Astrocyte (in vitro differentiated cells and primary cell): ENCODE measurements around the gene VDAC2. TPM values are rescaled to one million over a fixed set of nuclear protein-coding genes. Genes with fewer than 3 reads are reported as not detected.
"Not testable (repeated sequence)": the region's sequence is repeated elsewhere in the genome, so short reads cannot be mapped to it uniquely, and the experiment has no call there.

ENCODE experiments used
- DNase-seq: peaks from one replicate; pipeline ENCODE4 v3.0.0-alpha.2; 2010; ENCODE audit warnings: low read depth
- FAIRE-seq: peaks from 2 replicates; lab custom pipeline; 2011; peaks lifted over from hg19 to GRCh38; lab: Jason Lieb, UNC
- H2AFZ ChIP-seq: 2 replicates; pipeline ENCODE4 v1.6.0; 2012; ENCODE audit warnings: low read depth, low read length, inconsistent platforms
- H3K27ac ChIP-seq: 2 replicates; pipeline ENCODE4 v1.5.1; 2011; ENCODE audit warnings: low read depth, low read length, inconsistent platforms
- H3K27me3 ChIP-seq: 2 replicates; pipeline ENCODE4 v1.6.0; 2011; ENCODE audit warnings: low read length, inconsistent platforms; ENCODE audit not compliant: insufficient read depth
- H3K36me3 ChIP-seq: 2 replicates; pipeline ENCODE4 v1.5.1; 2011; ENCODE audit warnings: low read length, inconsistent platforms; ENCODE audit not compliant: insufficient read depth
- H3K4me1 ChIP-seq: 2 replicates; pipeline ENCODE4 v1.5.1; 2011; ENCODE audit warnings: low read length, inconsistent platforms; ENCODE audit not compliant: insufficient read depth
- H3K4me2 ChIP-seq: 2 replicates; pipeline ENCODE4 v1.6.0; 2012; ENCODE audit warnings: low read length, inconsistent platforms
- H3K4me3 ChIP-seq: 2 replicates; pipeline ENCODE4 v1.5.1; 2011; ENCODE audit warnings: low read depth, mild to moderate bottlenecking, low read length, inconsistent platforms; ENCODE audit not compliant: insufficient read depth
- H3K79me2 ChIP-seq: 2 replicates; pipeline ENCODE4 v1.6.0; 2012; ENCODE audit warnings: mild to moderate bottlenecking, low read length, inconsistent platforms; ENCODE audit not compliant: insufficient read depth
- H3K9ac ChIP-seq: 2 replicates; pipeline ENCODE4 v1.6.0; 2012; ENCODE audit warnings: mild to moderate bottlenecking, low read length, inconsistent platforms
- H3K9me3 ChIP-seq: 2 replicates; pipeline ENCODE4 v1.5.1; 2012; ENCODE audit warnings: low read depth, mild to moderate bottlenecking, low read length, inconsistent platforms; ENCODE audit not compliant: insufficient read depth
- H4K20me1 ChIP-seq: 2 replicates; pipeline ENCODE4 v1.6.0; 2012; ENCODE audit warnings: low read length, inconsistent platforms; ENCODE audit not compliant: insufficient read depth
- H3K27ac Mint-ChIP-seq: one replicate; pipeline ENCODE4 v1.8.0; 2021; ENCODE audit warnings: mild to moderate bottlenecking, mixed read lengths; ENCODE audit not compliant: unreplicated experiment
- H3K27me3 Mint-ChIP-seq: one replicate; pipeline ENCODE4 v1.8.0; 2021; ENCODE audit warnings: low read depth, mixed read lengths; ENCODE audit not compliant: unreplicated experiment
- H3K36me3 Mint-ChIP-seq: one replicate; pipeline ENCODE4 v1.8.0; 2021; ENCODE audit warnings: low read depth, mixed read lengths; ENCODE audit not compliant: unreplicated experiment
- H3K4me1 Mint-ChIP-seq: one replicate; pipeline ENCODE4 v1.8.0; 2021; ENCODE audit warnings: low read depth, mixed read lengths; ENCODE audit not compliant: unreplicated experiment
- H3K4me3 Mint-ChIP-seq: one replicate; pipeline ENCODE4 v1.8.0; 2021; ENCODE audit warnings: mild to moderate bottlenecking, moderate library complexity, mixed read lengths; ENCODE audit not compliant: unreplicated experiment
- H3K9me3 Mint-ChIP-seq: one replicate; pipeline ENCODE4 v1.8.0; 2021; ENCODE audit warnings: mild to moderate bottlenecking, mixed read lengths; ENCODE audit not compliant: unreplicated experiment
- EZH2 ChIP-seq: IDR thresholded peaks from 2 replicates; pipeline ENCODE4 v1.6.1; 2012; ENCODE audit warnings: mild to moderate bottlenecking, low read length, inconsistent platforms; ENCODE audit not compliant: insufficient read depth
- total RNA-seq: library from RNA; stranded (reverse); gene quantifications from 2 replicates; pipeline ENCODE4 v1.2.1, GENCODE V29; 2021
- TF ChIP-seq, protein P1 (sequence below): IDR thresholded peaks from 2 replicates; pipeline ENCODE4 v1.5.1; 2011; ENCODE audit warnings: low read depth, mild to moderate bottlenecking, inconsistent platforms, low read length, moderate library complexity; ENCODE audit not compliant: insufficient read depth

Gene VDAC2
- total RNA-seq, 1 donor from 2014 or later = 373 TPM

GRCh38 chr10:75211007-75211691 is 553 bp downstream of the VDAC2 start:
- H3K27me3 ChIP-seq = no peaks in the 10 kb centered on the region
- Mint-ChIP-seq H3K4me3 (peak overlapping the region; percentile 99), H3K27ac (peak overlapping the region; percentile 99), H3K36me3 (peaks cover 20% of the 10 kb centered on the region), H3K9me3 (no peaks in the 10 kb centered on the region), H3K27me3 (no peaks in the 10 kb centered on the region), H3K4me1 (peaks cover 29% of the 10 kb centered on the region)
- TF ChIP-seq, protein P1, sequence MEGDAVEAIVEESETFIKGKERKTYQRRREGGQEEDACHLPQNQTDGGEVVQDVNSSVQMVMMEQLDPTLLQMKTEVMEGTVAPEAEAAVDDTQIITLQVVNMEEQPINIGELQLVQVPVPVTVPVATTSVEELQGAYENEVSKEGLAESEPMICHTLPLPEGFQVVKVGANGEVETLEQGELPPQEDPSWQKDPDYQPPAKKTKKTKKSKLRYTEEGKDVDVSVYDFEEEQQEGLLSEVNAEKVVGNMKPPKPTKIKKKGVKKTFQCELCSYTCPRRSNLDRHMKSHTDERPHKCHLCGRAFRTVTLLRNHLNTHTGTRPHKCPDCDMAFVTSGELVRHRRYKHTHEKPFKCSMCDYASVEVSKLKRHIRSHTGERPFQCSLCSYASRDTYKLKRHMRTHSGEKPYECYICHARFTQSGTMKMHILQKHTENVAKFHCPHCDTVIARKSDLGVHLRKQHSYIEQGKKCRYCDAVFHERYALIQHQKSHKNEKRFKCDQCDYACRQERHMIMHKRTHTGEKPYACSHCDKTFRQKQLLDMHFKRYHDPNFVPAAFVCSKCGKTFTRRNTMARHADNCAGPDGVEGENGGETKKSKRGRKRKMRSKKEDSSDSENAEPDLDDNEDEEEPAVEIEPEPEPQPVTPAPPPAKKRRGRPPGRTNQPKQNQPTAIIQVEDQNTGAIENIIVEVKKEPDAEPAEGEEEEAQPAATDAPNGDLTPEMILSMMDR = no peak
- no peak for TF ChIP-seq EZH2
- H3K9me3 ChIP-seq = no peaks in the 10 kb centered on the region
- peak; percentile 60 for DNase-seq
- peak overlapping the region; percentile 98 for H3K9ac ChIP-seq
- peak overlapping the region; percentile 74 for H3K4me3 ChIP-seq
- H4K20me1 ChIP-seq = peaks cover 37% of the 10 kb centered on the region
- peaks cover 56% of the 10 kb centered on the region for H3K79me2 ChIP-seq
- peak overlapping the region; percentile 92 for H2AFZ ChIP-seq
- peaks cover 23% of the 10 kb centered on the region for H3K36me3 ChIP-seq
- H3K27ac ChIP-seq = peak overlapping the region; percentile 99
- peaks cover 30% of the 10 kb centered on the region for H3K4me1 ChIP-seq
- H3K4me2 ChIP-seq = peak overlapping the region; percentile 100
- FAIRE-seq = no peak

DNA sequence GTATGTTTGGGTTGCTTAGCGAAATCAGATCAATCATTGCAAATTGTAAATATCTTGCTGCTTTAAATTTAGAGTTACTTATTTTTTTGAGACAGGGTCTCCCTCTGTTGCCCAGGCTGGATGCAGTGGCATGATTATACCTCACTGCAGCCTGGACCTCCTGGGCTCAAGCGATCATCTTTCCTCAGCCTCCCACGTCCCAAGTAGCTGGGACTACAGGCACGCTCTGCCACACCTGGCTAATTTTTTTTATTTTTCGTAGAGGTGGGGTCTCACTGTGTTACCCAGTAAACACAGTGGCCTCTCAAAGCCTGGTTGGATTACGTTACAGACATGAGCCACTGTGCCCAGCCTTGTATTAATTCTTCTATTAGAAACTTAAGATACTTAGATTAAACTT is 1.7 kb downstream of the VDAC2 start:
- Histone ChIP-seq H3K27ac (peak overlapping the region; percentile 99), H3K36me3 (peaks cover 34% of the 10 kb centered on the region), H3K4me1 (peaks cover 34% of the 10 kb centered on the region), H3K9me3 (no peaks in the 10 kb centered on the region), H3K79me2 (peaks cover 68% of the 10 kb centered on the region), H4K20me1 (peaks cover 49% of the 10 kb centered on the region), H2AFZ (no peak overlapping the region), H3K4me2 (peak overlapping the region; percentile 100), H3K27me3 (no peaks in the 10 kb centered on the region), H3K9ac (peak overlapping the region; percentile 98), H3K4me3 (peak overlapping the region; percentile 74)
- TF ChIP-seq, protein P1 = no peak
- TF ChIP-seq EZH2 = no peak
- no peak for FAIRE-seq
- H3K4me3 Mint-ChIP-seq = peak overlapping the region; percentile 99
- peaks cover 21% of the 10 kb centered on the region for H3K36me3 Mint-ChIP-seq
- no peak for DNase-seq
- peak overlapping the region; percentile 99 for H3K27ac Mint-ChIP-seq
- no peaks in the 10 kb centered on the region for H3K27me3 Mint-ChIP-seq
- H3K4me1 Mint-ChIP-seq = peaks cover 35% of the 10 kb centered on the region
- no peaks in the 10 kb centered on the region for H3K9me3 Mint-ChIP-seq

DNA sequence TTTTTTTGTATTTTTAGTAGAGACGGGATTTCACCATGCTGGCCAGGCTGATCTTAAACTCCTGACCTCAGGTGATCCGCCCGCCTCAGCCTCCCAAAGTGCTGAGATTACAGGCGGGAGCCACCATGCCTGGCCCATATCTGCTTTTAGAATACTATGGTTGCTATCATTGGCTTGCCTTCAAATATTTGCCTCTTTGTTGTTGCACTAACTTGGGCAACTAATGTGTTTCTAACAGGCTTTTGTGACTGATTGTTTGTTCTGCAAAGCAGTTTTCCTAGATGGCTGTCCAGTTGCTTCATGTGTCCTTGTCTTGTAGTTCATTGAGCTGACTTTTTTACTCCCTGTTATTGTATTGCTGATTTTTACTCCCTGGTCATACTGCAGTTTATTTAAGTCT is 9.7 kb downstream of the VDAC2 start:
- Histone ChIP-seq H3K4me1 (peaks cover 31% of the 10 kb centered on the region), H3K36me3 (peaks cover 79% of the 10 kb centered on the region), H4K20me1 (peaks cover 85% of the 10 kb centered on the region), H3K4me3 (no peak overlapping the region), H3K27me3 (no peaks in the 10 kb centered on the region), H2AFZ (no peak overlapping the region), H3K79me2 (peaks cover 92% of the 10 kb centered on the region), H3K9me3 (no peaks in the 10 kb centered on the region), H3K9ac (no peak overlapping the region), H3K27ac (no peak overlapping the region), H3K4me2 (no peak overlapping the region)
- DNase-seq (no peak), FAIRE-seq (no peak)
- no peaks in the 10 kb centered on the region for H3K9me3 Mint-ChIP-seq
- H3K27me3 Mint-ChIP-seq = no peaks in the 10 kb centered on the region
- peaks cover 50% of the 10 kb centered on the region for H3K4me1 Mint-ChIP-seq
- no peak overlapping the region for H3K4me3 Mint-ChIP-seq
- TF ChIP-seq, protein P1 = no peak
- no peak for TF ChIP-seq EZH2
- H3K27ac Mint-ChIP-seq = peak overlapping the region; percentile 0
- peaks cover 25% of the 10 kb centered on the region for H3K36me3 Mint-ChIP-seq

DNA sequence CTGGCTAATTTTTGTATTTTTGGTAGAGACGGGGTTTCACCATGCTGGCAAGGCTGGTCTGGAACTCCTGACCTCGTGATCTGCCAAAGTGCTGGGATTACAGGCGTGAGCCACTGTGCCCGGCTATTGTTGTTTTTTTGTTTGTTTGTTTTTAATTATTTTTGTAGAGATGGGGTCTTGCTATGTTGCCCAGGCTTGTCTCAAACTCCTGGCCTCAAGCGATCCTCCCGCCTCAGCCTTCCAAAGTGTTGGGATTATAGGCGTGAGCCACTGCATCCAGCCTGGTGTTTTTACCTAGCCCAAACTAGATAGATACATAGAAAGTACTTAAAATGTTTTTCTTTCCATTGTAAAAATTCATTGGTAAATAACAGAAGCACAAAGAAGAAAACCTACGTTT is 10.9 kb downstream of the VDAC2 start:
- not testable (repeated sequence) for H3K9me3 ChIP-seq, H3K27ac ChIP-seq, H3K4me2 ChIP-seq, H3K27ac Mint-ChIP-seq, H3K4me3 ChIP-seq, H3K27me3 ChIP-seq, H2AFZ ChIP-seq, DNase-seq, H3K27me3 Mint-ChIP-seq, H3K9ac ChIP-seq, FAIRE-seq, H3K9me3 Mint-ChIP-seq, H3K4me3 Mint-ChIP-seq
- Histone ChIP-seq H4K20me1 (peaks cover 87% of the 10 kb centered on the region), H3K79me2 (peaks cover 86% of the 10 kb centered on the region), H3K36me3 (peaks cover 72% of the 10 kb centered on the region), H3K4me1 (peaks cover 32% of the 10 kb centered on the region)
- peaks cover 53% of the 10 kb centered on the region for H3K4me1 Mint-ChIP-seq
- peaks cover 24% of the 10 kb centered on the region for H3K36me3 Mint-ChIP-seq
